HEK293T (cell line): Measurements from ENCODE around the gene CPNE1.
"Not testable (repeated sequence)": the region's sequence is repeated elsewhere in the genome, so short reads cannot be mapped to it uniquely, and the experiment has no call there.

Source experiments
- CTCF ChIA-PET: fragments of 350-600 bp; formaldehyde crosslinking; extraction: SDS; loops from one replicate; lab custom pipeline; 2021; ENCODE audit warnings: antibody characterized with exemption, inconsistent platforms; lab: Yijun Ruan, JAX
- POLR2A ChIA-PET: fragments of 350-600 bp; formaldehyde crosslinking; extraction: SDS; loops from one replicate; lab custom pipeline; 2020; ENCODE audit warnings: antibody characterized with exemption, inconsistent platforms; lab: Yijun Ruan, JAX
- DNase-seq: peaks from one replicate; pipeline ENCODE4 v3.0.0; 2012; ENCODE audit warnings: mixed read lengths; ENCODE audit errors: extremely low spot score
- ARNT ChIP-seq: fragments of 450-650 bp; IDR thresholded peaks from 2 replicates; pipeline ENCODE4 v1.6.1; 2017; ENCODE audit warnings: mild to moderate bottlenecking
- BHLHE40 ChIP-seq: fragments of 450-650 bp; IDR thresholded peaks from 2 replicates; pipeline ENCODE4 v1.6.1; 2016; ENCODE audit warnings: mild to moderate bottlenecking, moderate library complexity, borderline replicate concordance
- CTBP1 ChIP-seq: fragments of 450-650 bp; IDR thresholded peaks from 2 replicates; pipeline ENCODE4 v1.6.1; 2016; ENCODE audit warnings: borderline replicate concordance
- ELF4 ChIP-seq: fragments of 450-650 bp; IDR thresholded peaks from 2 replicates; pipeline ENCODE4 v1.6.1; 2017; ENCODE audit warnings: antibody characterized with exemption
- FOXA1 ChIP-seq: fragments of 450-650 bp; IDR thresholded peaks from 2 replicates; pipeline ENCODE4 v1.6.1; 2016; ENCODE audit warnings: mild to moderate bottlenecking
- FOXK2 ChIP-seq: fragments of 450-650 bp; IDR thresholded peaks from 2 replicates; pipeline ENCODE4 v1.6.1; 2016; ENCODE audit warnings: mild to moderate bottlenecking
- FOXM1 ChIP-seq: fragments of 450-650 bp; IDR thresholded peaks from 2 replicates; pipeline ENCODE4 v1.6.1; 2017; ENCODE audit warnings: mild to moderate bottlenecking, borderline replicate concordance
- HDGF ChIP-seq: fragments of 450-650 bp; IDR thresholded peaks from 2 replicates; pipeline ENCODE4 v1.6.1; 2017; ENCODE audit warnings: antibody characterized with exemption, borderline replicate concordance
- L3MBTL2 ChIP-seq: fragments of 450-650 bp; conservative IDR thresholded peaks from 2 replicates; pipeline ENCODE4 v1.6.1; 2016; ENCODE audit warnings: mild to moderate bottlenecking
- LEF1 ChIP-seq: fragments of 450-650 bp; IDR thresholded peaks from 2 replicates; pipeline ENCODE4 v1.6.1; 2017; ENCODE audit warnings: mild to moderate bottlenecking, borderline replicate concordance
- NFRKB ChIP-seq: fragments of 450-650 bp; IDR thresholded peaks from 2 replicates; pipeline ENCODE4 v1.6.1; 2016; ENCODE audit warnings: mild to moderate bottlenecking, moderate library complexity
- SP1 ChIP-seq: fragments of 450-650 bp; IDR thresholded peaks from 2 replicates; pipeline ENCODE4 v1.6.1; 2017
- SUZ12 ChIP-seq: fragments of 450-650 bp; IDR thresholded peaks from 2 replicates; pipeline ENCODE4 v1.6.1; 2016; ENCODE audit warnings: mild to moderate bottlenecking
- TARDBP ChIP-seq: fragments of 450-650 bp; IDR thresholded peaks from 2 replicates; pipeline ENCODE4 v1.6.1; 2016
- ZNF384 ChIP-seq: fragments of 450-650 bp; IDR thresholded peaks from 2 replicates; pipeline ENCODE4 v1.6.1; 2016
- TF ChIP-seq, protein P1 (sequence below): fragments of 450-650 bp; IDR thresholded peaks from 2 replicates; pipeline ENCODE4 v1.6.1; 2016

CPNE1 gene

DNA sequence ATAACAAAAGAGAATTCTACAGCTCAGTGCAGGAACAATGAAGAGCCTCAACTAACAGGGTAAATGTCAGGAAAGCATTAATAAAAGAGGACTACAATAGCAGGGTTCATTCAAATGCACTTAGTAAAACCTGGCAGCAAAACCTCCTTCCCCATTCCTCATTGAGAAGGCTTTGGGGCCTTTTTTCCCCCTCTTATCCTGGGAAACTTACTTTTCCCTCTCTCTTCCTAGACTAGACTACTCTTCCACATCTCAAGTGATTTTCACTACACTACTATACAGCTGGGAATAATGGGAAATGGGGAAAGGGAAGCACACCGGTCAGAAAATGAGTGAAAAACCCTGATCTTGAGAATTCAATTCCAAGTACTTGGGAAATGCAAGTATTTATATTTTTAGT lies 44.6 kb upstream of the CPNE1 start:
- ChIA-PET CTCF (no interaction called here), POLR2A (interaction anchor here (0.8 to 1.1 kb wide), 2 partner anchors 10 kb away, joined by 3 read pairs; partner anchors contain the start of genes NFS1 and ROMO1)
- TF ChIP-seq TARDBP = no peak
- TF ChIP-seq CTBP1 = no peak
- TF ChIP-seq FOXM1 = no peak
- no peak for TF ChIP-seq FOXA1
- no peak for TF ChIP-seq ARNT
- no peak for TF ChIP-seq NFRKB
- no peak for TF ChIP-seq ELF4
- no peak for TF ChIP-seq FOXK2
- TF ChIP-seq, protein P1, sequence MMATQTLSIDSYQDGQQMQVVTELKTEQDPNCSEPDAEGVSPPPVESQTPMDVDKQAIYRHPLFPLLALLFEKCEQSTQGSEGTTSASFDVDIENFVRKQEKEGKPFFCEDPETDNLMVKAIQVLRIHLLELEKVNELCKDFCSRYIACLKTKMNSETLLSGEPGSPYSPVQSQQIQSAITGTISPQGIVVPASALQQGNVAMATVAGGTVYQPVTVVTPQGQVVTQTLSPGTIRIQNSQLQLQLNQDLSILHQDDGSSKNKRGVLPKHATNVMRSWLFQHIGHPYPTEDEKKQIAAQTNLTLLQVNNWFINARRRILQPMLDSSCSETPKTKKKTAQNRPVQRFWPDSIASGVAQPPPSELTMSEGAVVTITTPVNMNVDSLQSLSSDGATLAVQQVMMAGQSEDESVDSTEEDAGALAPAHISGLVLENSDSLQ = no peak
- TF ChIP-seq SP1 = no peak
- no peak for TF ChIP-seq ZNF384
- no peak for TF ChIP-seq LEF1
- no peak for TF ChIP-seq BHLHE40
- no peak for DNase-seq

DNA sequence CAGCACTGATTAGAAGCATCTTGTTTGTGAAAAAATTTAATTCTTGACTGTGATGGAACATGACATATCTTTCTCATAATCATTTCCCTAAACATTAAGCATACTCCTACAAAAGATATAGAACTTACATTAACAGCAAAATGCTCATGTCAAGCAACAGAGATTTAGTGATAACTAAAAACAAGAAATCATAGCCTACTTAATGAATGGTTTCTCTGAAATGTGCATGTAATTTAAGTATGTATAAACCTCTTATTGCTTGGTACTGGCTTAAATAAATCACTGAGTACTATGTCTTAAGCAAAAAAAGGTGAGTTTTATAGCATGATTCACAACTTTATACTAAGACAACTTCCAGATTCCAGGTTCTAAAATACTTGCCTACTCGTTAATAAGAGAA lies 43.8 kb upstream of the CPNE1 start:
- ChIA-PET CTCF (no interaction called here), POLR2A (interaction anchor here (0.5 to 1.1 kb wide), 2 partner anchors 9 to 178 kb away, joined by 3 read pairs; partner anchors contain the start of genes NFS1 and ROMO1)
- no peak for TF ChIP-seq FOXM1
- TF ChIP-seq ELF4 = no peak
- TF ChIP-seq SP1 = no peak
- no peak for TF ChIP-seq HDGF
- no peak for TF ChIP-seq L3MBTL2
- TF ChIP-seq SUZ12 = no peak
- TF ChIP-seq ZNF384 = no peak
- no peak for TF ChIP-seq LEF1
- TF ChIP-seq TARDBP = no peak
- no peak for TF ChIP-seq FOXA1
- no peak for TF ChIP-seq BHLHE40
- TF ChIP-seq CTBP1 = no peak
- TF ChIP-seq NFRKB = no peak
- no peak for TF ChIP-seq FOXK2
- no peak for TF ChIP-seq ARNT
- TF ChIP-seq, protein P1 = no peak

DNA sequence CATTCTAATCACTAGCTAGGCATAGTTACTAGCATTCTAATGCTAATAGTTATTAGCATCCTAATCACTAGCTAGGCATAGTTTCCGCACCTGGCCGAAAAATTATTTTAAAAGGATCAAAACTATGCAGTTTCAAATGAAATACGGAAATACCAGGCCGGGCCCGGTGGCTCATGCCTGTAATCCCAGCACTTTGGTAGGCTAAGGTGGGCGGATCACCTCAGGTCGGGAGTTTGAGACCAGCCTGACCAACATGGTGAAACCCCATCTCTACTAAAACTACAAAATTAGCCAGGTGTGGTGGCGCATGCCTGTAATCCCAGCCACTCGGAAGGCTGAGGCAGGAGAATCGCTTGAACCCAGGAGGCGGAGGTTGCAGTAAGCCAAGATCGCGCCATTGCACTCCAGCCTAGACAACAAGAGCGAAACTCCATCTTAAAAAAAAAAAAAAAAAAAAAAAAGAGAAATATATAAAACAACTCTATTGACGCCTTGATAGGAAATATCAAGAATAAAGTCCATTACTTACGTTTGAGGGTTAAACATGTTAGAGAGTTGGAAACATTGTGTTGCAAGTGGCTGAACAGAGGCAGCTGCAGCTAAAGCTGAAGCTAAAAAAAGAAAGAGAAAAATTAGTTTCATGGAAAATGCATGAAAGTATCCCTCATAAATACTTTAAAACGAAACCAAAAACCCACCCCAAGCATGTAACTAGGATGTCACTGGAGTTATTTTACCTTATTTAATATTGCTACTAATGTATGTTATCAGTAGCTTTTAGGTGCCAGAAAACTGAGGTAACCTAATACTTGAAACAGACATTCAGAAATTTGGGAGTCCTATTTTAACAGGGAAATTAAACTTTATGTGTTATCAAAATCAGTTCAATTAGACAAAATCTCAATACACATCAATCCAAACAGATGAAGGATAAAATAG lies 42.2 kb upstream of the CPNE1 start:
- POLR2A ChIA-PET = interaction anchor here (1.2 kb wide), 1 partner anchor 13 kb away, joined by 3 read pairs; no protein-coding TSS in a partner anchor
- CTCF ChIA-PET = not testable (repeated sequence)

More for the DNA sequence above, 43.8 kb upstream of the CPNE1 start:
- no peak for DNase-seq

DNA sequence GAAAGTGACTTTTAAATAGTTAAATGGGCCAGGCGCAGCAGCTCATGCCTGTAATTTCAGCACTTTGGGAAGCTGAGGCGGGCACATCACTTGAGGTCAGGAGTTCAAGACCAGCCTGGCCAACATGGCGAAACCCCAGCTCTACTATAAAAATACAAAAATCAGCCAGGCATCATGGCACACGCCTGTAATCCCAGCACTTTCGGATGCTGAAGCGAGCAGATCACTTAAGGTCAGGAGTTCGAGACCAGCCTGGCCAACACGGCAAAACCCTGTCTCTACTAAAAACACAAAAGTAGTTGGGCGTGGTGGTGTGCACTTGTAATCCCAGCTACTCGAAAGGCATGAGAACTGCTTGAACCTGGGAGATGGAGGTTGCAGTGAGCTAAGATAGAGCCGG lies 41.2 kb upstream of the CPNE1 start:
- CTCF ChIA-PET, DNase-seq, POLR2A ChIA-PET: not testable (repeated sequence)

More for the DNA sequence above, 42.2 kb upstream of the CPNE1 start:
- not testable (repeated sequence) for DNase-seq

DNA sequence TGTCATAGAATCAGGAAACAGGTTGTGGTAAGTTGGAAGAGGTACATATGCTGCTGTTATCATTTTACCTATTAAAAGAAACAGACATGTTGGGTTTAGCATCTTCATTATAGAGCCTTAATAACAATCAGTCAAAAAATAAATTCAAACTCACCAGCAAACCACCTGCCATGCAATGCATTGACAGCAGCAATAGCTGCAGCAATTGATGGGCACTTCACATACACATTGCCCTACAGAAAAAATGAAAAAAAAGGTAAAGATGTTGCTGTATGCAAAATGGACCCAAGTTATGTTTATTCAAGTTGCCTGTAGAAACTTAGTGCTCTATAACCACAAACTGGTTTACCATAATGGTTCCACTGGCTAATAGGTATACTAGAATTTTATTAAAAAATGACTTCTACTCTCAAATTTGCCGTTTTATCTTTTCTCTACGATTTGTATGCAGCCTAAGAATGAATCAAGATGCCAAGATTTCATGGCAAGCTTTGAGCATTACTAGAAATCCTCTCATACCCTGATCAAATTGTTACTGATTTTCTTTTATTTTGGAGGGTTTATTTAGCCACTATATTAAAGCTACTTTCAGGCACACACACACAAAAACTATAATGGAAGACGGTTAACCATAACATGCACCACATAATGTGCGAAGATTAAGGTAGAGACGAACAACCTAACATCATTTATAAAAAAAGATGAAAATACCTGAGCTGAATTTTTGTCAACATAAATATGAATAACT lies 40.0 kb upstream of the CPNE1 start:
- POLR2A ChIA-PET = no interaction called here
- CTCF ChIA-PET = no interaction called here
- no peak for DNase-seq
- TF ChIP-seq TARDBP (no peak), SUZ12 (no peak), HDGF (no peak), BHLHE40 (no peak)

DNA sequence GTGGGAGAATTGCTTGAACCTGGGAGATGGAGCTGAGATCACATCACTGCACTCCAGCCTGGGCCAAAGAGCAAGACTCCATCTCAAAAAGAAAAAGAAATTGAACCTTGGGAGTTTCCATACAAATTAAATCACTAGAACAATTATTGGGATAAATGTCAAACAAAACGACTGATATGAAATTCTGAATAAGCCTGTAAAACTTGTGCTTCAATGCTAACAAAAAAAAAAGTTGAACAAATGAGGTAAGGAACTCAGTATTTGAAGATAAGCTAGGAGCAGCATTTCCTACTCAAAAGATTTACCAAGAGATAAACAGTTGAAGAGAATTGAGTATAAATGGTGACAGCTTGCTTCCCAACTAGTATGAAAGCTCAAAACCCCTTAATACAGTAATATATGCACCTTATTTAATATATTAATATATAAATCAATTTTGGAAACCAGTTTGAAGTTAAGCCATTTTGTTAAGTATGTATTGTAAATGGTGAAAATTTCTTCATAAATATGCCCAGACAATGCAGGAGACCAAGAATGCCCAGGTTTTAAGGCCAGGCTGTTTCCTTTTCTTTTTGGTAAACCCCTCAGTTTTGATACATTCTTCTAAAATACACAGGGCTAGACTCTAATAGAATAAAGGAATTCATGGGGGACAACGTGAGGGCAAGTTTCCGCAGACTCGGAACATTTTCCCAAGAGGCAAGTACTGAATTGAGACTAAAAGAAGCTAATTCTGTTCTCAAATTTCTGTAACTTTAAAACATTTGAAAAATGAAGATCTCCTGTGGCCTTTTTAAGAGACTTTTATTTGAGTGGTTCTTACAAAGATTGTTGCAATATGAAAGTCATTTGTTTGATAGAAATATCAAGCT lies 38.4 kb upstream of the CPNE1 start:
- TF ChIP-seq ARNT (no peak), LEF1 (no peak), HDGF (no peak), ELF4 (no peak), BHLHE40 (no peak), CTBP1 (no peak), L3MBTL2 (no peak), ZNF384 (no peak), FOXK2 (no peak), FOXA1 (no peak), NFRKB (no peak), SP1 (no peak), TARDBP (no peak), FOXM1 (no peak)
- TF ChIP-seq, protein P1 = no peak
- DNase-seq = no peak
- POLR2A ChIA-PET = no interaction called here
- CTCF ChIA-PET = no interaction called here
